Transverse colon (tissue), 4 donors: ENCODE measurements around the gene MRPL37. TPM values are rescaled to one million over a fixed set of nuclear protein-coding genes. Genes with fewer than 3 reads are reported as not detected.

ENCODE experiments used
- DNase-seq: peaks from one replicate; pipeline ENCODE4 v3.0.0-alpha.2; 2019
- H3K27ac ChIP-seq, 4 donors: fragments of 200-600 bp; sonication (generic); 2 replicates each; pipeline ENCODE4 v1.5.1; 2016 to 2018; ENCODE audit warnings: inconsistent platforms in 4 of 4
- H3K27me3 ChIP-seq: fragments of 200-600 bp; sonication (generic); 2 replicates; pipeline ENCODE4 v1.5.1; 2017; ENCODE audit warnings: inconsistent platforms
- H3K36me3 ChIP-seq, 4 donors: fragments of 200-600 bp; sonication (generic); 2 replicates each; pipeline ENCODE4 v1.5.1; 2017 to 2019; ENCODE audit warnings: inconsistent platforms in 4 of 4
- H3K4me1 ChIP-seq, 4 donors: fragments of 200-600 bp; sonication (generic); 2 replicates each; pipeline ENCODE4 v1.5.1; 2017 to 2020; ENCODE audit warnings: inconsistent platforms in 4 of 4
- H3K4me3 ChIP-seq, 4 donors: fragments of 200-600 bp; sonication (generic); 1 replicate in 1 of 4; 2 replicates in 3 of 4; pipeline versions ENCODE4 v1.5.1 to v1.6.1; 2017 to 2019; ENCODE audit warnings: inconsistent platforms in 4 of 4
- H3K9me3 ChIP-seq, 2 donors: fragments of 200-600 bp; sonication (generic); 2 replicates each; pipeline ENCODE4 v1.5.1; 2017 to 2019; ENCODE audit warnings: inconsistent platforms in 2 of 2
- CTCF ChIP-seq, 5 experiments: fragments of 200-600 bp in 3 of 5; fragments of 450-650 bp in 2 of 5; sonication (generic) in 3 of 5; IDR thresholded peaks; 1 replicate in 2 of 5; 2 replicates in 3 of 5; pipeline ENCODE4 v1.5.1; 2016 to 2017; ENCODE audit warnings: antibody characterized with exemption in 5 of 5, inconsistent platforms in 3 of 5, mild to moderate bottlenecking in 2 of 5, moderate library complexity in 1 of 5
- EP300 ChIP-seq: sonication (generic); formaldehyde crosslinking; IDR thresholded peaks from one replicate; pipeline ENCODE4 v1.6.1; 2017; ENCODE audit warnings: antibody characterized with exemption, low read depth
- POLR2A ChIP-seq: fragments of 450-650 bp; IDR thresholded peaks from one replicate; pipeline ENCODE4 v1.6.1; 2016; ENCODE audit warnings: antibody characterized with exemption, mild to moderate bottlenecking, moderate library complexity
- POLR2AphosphoS5 ChIP-seq, 3 donors: sonication (generic); formaldehyde crosslinking; IDR thresholded peaks; one replicate each; pipeline ENCODE4 v1.6.1; 2016; ENCODE audit warnings: antibody characterized with exemption in 3 of 3
- WGBS, 2 donors: methylation state at CpG; one replicate each; pipeline ENCODE4 v1.1.5; 2018; ENCODE audit warnings: low coverage in 1 of 2; 5-methylcytosine and 5-hydroxymethylcytosine counted together
- in situ Hi-C, 4 donors: fragments of 200-750 bp; cut with MboI; loops; one replicate each; pipeline versions ENCODE4 v1.15.0 to v1.15.1; 2017; ENCODE audit warnings: low sequenced_read_pairs in 3 of 4, low pct_ligation_motif_present in 1 of 4, low pct_unique_long_range_greater_than_20kb in 1 of 4
- intact Hi-C: fragments of 100-400 bp; cut with DNase I; formaldehyde crosslinking; loops from one replicate; pipeline ENCODE4 v1.15.1; 2023; ENCODE audit warnings: low total_unique reads
- total RNA-seq, 4 donors: library from RNA; depleted of rRNA; stranded (reverse); fragments of >200 nt; gene quantifications; one replicate each; pipeline ENCODE4 v1.1.0, GENCODE V29; 2016

Gene MRPL37
- total RNA-seq, 4 donors from 2014 or later = 9.7 to 122 (median 57.8) TPM

DNA sequence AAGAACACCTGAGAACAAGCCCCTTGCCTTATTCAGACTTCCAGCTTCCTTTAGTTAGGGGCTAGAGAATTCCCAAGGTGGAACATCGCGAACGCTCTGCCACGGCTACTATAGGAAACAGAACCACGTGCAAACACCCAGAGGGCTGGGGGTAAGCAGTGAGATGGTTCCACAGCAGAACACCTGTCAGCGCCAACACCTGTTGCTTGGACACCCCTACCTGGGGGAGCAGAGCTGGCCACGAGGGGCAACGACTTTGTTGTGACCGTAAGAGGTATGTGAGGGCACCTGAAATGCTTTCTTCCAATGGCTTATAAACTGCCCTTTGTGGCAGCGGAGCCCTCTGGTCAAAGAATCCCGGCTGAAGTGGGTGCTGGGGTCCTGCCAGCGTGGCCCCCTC lies 50.7 kb downstream of the MRPL37 start:
- TF ChIP-seq POLR2AphosphoS5 (IDR thresholded peaks at IDR 0.05) = no peak
- in situ Hi-C loops = no loop called here
- Histone ChIP-seq H3K4me3 (no peak overlapping the region), H3K4me1 (peaks cover 0 to 18% (median 4%) of the 10 kb centered on the region in 4 donors), H3K27ac (peak overlapping the region in 2 of 4 donors; percentile 18 to 49), H3K27me3 (no peaks in the 10 kb centered on the region), H3K9me3 (no peaks in the 10 kb centered on the region), H3K36me3 (no peaks in the 10 kb centered on the region)
- WGBS, 2 donors = 84% methylated on average over 12 of the region's 12 CpGs; no CpG with 5 or more reads in 1 of the 2 donors
- intact Hi-C loops = no loop called here
- DNase-seq = no peak

DNA sequence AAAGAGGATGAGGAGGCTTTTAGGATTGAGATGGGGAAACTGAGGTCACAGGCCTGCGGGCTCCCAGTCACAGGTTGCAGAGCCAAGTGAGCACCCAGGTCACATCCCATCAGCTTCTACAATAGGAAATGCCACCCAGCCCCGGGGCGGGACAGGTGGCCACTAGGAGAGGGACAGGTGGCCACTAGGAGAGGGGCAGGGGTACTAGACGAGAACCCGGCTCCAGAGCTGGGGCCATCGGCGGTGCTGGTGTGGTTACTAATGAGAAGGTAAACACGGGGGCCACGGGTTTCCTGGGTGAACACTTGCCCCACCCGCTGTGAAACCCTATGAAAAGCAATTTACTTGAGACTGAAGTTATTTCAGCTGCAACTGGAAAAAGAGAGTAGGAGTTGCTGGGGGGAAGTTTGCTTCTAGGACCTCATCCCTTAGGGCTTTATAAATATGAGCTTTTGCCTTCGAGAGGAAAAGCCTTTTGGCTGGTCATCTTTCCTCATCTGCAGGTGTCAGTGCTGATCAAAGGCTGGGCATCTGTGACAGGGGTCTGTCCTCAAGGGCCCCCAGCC lies 52.5 kb downstream of the MRPL37 start:
- TF ChIP-seq POLR2A (no peak), EP300 (no peak), CTCF (IDR thresholded peaks at IDR 0.05) (no peak), POLR2AphosphoS5 (IDR thresholded peaks at IDR 0.05) (no peak)
- 73 to 88% methylated on average over 3 to 11 of the region's 11 CpGs for WGBS, 2 donors
- Histone ChIP-seq H3K36me3 (no peaks in the 10 kb centered on the region), H3K27me3 (no peaks in the 10 kb centered on the region), H3K9me3 (no peaks in the 10 kb centered on the region), H3K27ac (no peak overlapping the region), H3K4me3 (no peak overlapping the region), H3K4me1 (peaks cover 0 to 23% (median 5%) of the 10 kb centered on the region in 4 donors)
- in situ Hi-C loops = no loop called here
- no peak for DNase-seq
- intact Hi-C loops = no loop called here

DNA sequence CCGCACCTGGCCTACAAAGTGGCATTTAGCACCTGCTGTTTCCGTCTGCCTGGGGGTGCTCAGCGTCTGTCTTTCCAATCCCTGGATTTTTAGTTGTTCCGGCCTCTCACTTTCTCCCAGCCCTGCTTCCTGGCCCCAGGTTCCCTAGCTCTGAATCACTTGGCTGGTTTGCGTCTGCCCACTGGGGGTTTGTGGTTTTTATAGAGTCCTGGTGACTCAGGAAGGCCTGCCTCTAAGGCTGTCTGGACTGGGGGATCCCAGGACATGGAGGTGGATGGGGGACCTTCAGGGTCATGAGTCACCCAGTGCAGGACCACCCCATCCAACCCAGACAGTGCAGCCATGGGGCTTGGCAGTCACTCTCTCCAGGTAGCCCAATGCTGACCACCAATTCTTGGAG lies 53.5 kb downstream of the MRPL37 start:
- WGBS, 2 donors = 69 to 82% methylated on average over 2 to 5 of the region's 5 CpGs
- TF ChIP-seq POLR2AphosphoS5 (IDR thresholded peaks at IDR 0.05) (no peak), POLR2A (no peak), CTCF (IDR thresholded peaks at IDR 0.05) (no peak), EP300 (no peak)
- Histone ChIP-seq H3K9me3 (no peaks in the 10 kb centered on the region), H3K4me1 (peaks cover 0 to 27% (median 7%) of the 10 kb centered on the region in 4 donors), H3K27me3 (no peaks in the 10 kb centered on the region), H3K27ac (no peak overlapping the region), H3K4me3 (no peak overlapping the region), H3K36me3 (no peaks in the 10 kb centered on the region)
- DNase-seq = no peak
- in situ Hi-C loops (no loop called here), intact Hi-C loops (no loop called here)

GRCh38 chr1:54254055-54254454 lies 54.1 kb downstream of the MRPL37 start:
- H3K27me3 ChIP-seq = no peaks in the 10 kb centered on the region
- no peaks in the 10 kb centered on the region for H3K9me3 ChIP-seq
- no peaks in the 10 kb centered on the region for H3K36me3 ChIP-seq
- no peak overlapping the region for H3K27ac ChIP-seq
- TF ChIP-seq POLR2AphosphoS5 (IDR thresholded peaks at IDR 0.05) = no peak
- no peak for TF ChIP-seq POLR2A
- no peak for TF ChIP-seq EP300
- TF ChIP-seq CTCF (IDR thresholded peaks at IDR 0.05) = no peak
- in situ Hi-C loops (no loop called here), intact Hi-C loops (no loop called here)
- H3K4me1 ChIP-seq = peaks cover 0 to 27% (median 7%) of the 10 kb centered on the region in 4 donors
- H3K4me3 ChIP-seq = no peak overlapping the region
- DNase-seq = peak; percentile 55
- 40 to 49% methylated on average over 1 to 10 of the region's 10 CpGs for WGBS, 2 donors
